ENCODE results near the gene ANKIB1. TPM values are rescaled to one million over a fixed set of nuclear protein-coding genes. Genes with fewer than 3 reads are reported as not detected.
A peak's percentile ranks its signal among the peaks of the same experiment; 100 is the strongest.

ANKIB1 gene
- total and polyA plus RNA-seq, 2 donors (not counting 1 experiment from before 2014, with no cell fraction given), result 53.4 to 60.4 TPM

DNA sequence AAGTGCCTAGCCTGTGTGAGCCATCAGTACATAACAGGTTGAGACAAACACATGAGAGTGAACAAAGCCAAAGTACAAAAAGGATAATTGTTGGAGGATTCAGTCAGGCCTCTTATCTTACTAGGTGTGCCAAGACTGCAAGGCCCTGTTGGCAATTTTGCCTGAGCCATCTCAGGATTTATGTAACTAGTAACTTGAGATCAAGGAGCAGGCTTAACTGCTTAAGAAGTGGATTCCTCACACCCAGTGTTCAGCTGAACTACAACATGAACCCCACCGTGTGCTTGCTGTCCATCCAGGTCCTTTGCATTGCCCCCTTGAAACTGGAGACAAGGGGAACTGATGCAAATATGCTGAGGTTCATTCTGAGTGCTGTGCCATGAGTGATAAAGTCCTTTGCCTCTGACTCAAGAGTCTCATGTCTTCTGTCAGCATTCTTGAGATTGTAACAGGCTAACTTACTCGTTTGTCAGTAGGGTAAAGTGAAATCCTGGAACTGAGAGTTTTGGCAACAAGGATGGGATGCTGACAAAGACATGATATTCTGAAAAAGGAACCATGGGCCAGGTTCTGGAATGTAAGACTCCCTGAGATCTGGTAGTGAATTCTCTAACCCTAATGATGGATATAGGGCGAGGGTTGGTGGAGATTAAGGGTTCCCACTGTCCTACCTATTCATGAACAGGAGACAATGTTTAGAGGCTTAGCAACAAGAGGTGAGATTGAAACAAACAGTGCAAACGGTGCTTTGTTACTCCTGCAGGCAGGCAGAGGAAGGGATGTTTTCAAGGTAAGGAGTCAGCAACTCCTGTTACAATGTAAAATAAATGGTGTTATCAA is 157.4 kb downstream of the ANKIB1 start:
- Histone ChIP-seq H3K9me3 (ENCODE audit: control insufficient read depth, insufficient read depth, low read depth, low read length) (no peaks in the 10 kb centered on the region), H3K4me1 (ENCODE audit: control insufficient read depth, extremely low read depth, insufficient read depth, low read length) (no peaks in the 10 kb centered on the region), H2AFZ (ENCODE audit: low read length) (no peak overlapping the region), H3K4me2 (ENCODE audit: extremely low read depth, insufficient read depth, low read length) (no peak overlapping the region), H3K4me3 (replicated peaks in 1 of 4; ENCODE audit: control extremely low read depth in 1 of 4, insufficient read depth in 1 of 4, low read depth in 3 of 4, low read length in 4 of 4) (no peak overlapping the region), H3K27me3 (ENCODE audit: control insufficient read depth, insufficient read depth, low read length) (no peaks in the 10 kb centered on the region), H3K79me2 (ENCODE audit: control insufficient read depth, insufficient read depth, low read length) (no peaks in the 10 kb centered on the region), H3K27ac (ENCODE audit: insufficient read depth, low read length) (no peak overlapping the region), H4K20me1 (ENCODE audit: control insufficient read depth, extremely low read depth, insufficient read depth, low read length) (no peaks in the 10 kb centered on the region), H3K36me3 (ENCODE audit: control insufficient read depth, insufficient read depth, low read length) (peaks cover 3% of the 10 kb centered on the region), H3K9ac (ENCODE audit: insufficient read depth, low read length) (no peak overlapping the region)
- TF ChIP-seq EZH2 (IDR thresholded peaks at IDR 0.05; ENCODE audit: low read length, missing control alignments), result no peak
- TF ChIP-seq, protein P1, sequence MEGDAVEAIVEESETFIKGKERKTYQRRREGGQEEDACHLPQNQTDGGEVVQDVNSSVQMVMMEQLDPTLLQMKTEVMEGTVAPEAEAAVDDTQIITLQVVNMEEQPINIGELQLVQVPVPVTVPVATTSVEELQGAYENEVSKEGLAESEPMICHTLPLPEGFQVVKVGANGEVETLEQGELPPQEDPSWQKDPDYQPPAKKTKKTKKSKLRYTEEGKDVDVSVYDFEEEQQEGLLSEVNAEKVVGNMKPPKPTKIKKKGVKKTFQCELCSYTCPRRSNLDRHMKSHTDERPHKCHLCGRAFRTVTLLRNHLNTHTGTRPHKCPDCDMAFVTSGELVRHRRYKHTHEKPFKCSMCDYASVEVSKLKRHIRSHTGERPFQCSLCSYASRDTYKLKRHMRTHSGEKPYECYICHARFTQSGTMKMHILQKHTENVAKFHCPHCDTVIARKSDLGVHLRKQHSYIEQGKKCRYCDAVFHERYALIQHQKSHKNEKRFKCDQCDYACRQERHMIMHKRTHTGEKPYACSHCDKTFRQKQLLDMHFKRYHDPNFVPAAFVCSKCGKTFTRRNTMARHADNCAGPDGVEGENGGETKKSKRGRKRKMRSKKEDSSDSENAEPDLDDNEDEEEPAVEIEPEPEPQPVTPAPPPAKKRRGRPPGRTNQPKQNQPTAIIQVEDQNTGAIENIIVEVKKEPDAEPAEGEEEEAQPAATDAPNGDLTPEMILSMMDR (conservative IDR thresholded peaks at IDR 0.05 in 1 of 2, IDR thresholded peaks at IDR 0.05 in 1 of 2; ENCODE audit: low read depth in 1 of 2, low read length in 2 of 2), result no peak
- peak in 1 of 2 donors; percentile 63 for DNase-seq (ENCODE audit: low read depth in 2 of 2)

DNA sequence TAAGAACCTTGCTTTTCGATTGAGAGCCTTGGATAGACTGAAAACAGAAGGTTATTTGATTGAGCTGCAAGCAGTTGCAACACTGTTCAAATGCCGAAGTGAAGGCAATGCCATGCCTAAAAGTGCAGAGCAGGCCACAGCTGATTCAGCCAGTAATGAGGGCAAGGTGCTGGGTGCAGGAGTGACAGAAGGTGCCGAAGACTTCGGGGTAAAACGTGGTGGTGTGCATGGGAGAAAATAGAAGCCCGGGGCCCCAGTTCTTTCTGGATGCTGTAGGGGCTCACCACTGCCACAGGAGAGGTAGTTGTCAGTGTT is 157.9 kb downstream of the ANKIB1 start:
- H3K9ac ChIP-seq (ENCODE audit: insufficient read depth, low read length), result no peak overlapping the region
- no peak overlapping the region for H3K27ac ChIP-seq (ENCODE audit: insufficient read depth, low read length)
- no peaks in the 10 kb centered on the region for H3K4me1 ChIP-seq (ENCODE audit: control insufficient read depth, extremely low read depth, insufficient read depth, low read length)
- H3K27me3 ChIP-seq (ENCODE audit: control insufficient read depth, insufficient read depth, low read length), result no peaks in the 10 kb centered on the region
- no peak overlapping the region for H3K4me2 ChIP-seq (ENCODE audit: extremely low read depth, insufficient read depth, low read length)
- H4K20me1 ChIP-seq (ENCODE audit: control insufficient read depth, extremely low read depth, insufficient read depth, low read length), result no peaks in the 10 kb centered on the region
- no peak overlapping the region for H3K4me3 ChIP-seq (replicated peaks in 1 of 4; ENCODE audit: control extremely low read depth in 1 of 4, insufficient read depth in 1 of 4, low read depth in 3 of 4, low read length in 4 of 4)
- no peak overlapping the region for H2AFZ ChIP-seq (ENCODE audit: low read length)
- DNase-seq (ENCODE audit: low read depth in 2 of 2), result no peak
- no peaks in the 10 kb centered on the region for H3K36me3 ChIP-seq (ENCODE audit: control insufficient read depth, insufficient read depth, low read length)
- H3K9me3 ChIP-seq (ENCODE audit: control insufficient read depth, insufficient read depth, low read depth, low read length), result no peaks in the 10 kb centered on the region
- no peaks in the 10 kb centered on the region for H3K79me2 ChIP-seq (ENCODE audit: control insufficient read depth, insufficient read depth, low read length)
- TF ChIP-seq, protein P1 (conservative IDR thresholded peaks at IDR 0.05 in 1 of 2, IDR thresholded peaks at IDR 0.05 in 1 of 2; ENCODE audit: low read depth in 1 of 2, low read length in 2 of 2), result no peak
- no peak for TF ChIP-seq EZH2 (IDR thresholded peaks at IDR 0.05; ENCODE audit: low read length, missing control alignments)

DNA sequence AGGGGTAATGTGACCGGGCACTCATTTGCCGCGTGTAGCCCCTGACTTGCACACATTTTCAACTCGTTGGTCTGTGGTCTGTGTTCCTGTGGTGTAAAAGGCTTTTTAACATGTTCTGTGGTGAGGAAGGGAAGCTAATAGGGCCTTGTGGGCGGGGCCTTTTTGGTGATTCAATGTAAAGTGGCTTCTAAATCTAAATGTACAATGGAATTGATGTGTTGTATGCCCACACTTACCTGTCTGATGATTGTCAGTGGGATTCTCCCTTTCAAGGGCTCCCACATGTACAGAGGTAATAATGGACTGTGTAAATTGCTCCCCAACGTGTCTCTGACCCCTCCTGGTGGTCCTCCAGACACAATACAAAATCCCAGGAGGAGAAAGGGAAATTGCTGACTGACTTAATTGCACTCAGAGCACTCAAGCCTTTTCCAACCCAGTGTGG is 158.4 kb downstream of the ANKIB1 start:
- Histone ChIP-seq H2AFZ (ENCODE audit: low read length) (no peak overlapping the region), H3K79me2 (ENCODE audit: control insufficient read depth, insufficient read depth, low read length) (no peaks in the 10 kb centered on the region), H3K9ac (ENCODE audit: insufficient read depth, low read length) (no peak overlapping the region), H3K4me3 (replicated peaks in 1 of 4; ENCODE audit: control extremely low read depth in 1 of 4, insufficient read depth in 1 of 4, low read depth in 3 of 4, low read length in 4 of 4) (no peak overlapping the region), H3K27ac (ENCODE audit: insufficient read depth, low read length) (no peak overlapping the region), H3K9me3 (ENCODE audit: control insufficient read depth, insufficient read depth, low read depth, low read length) (no peaks in the 10 kb centered on the region), H4K20me1 (ENCODE audit: control insufficient read depth, extremely low read depth, insufficient read depth, low read length) (no peaks in the 10 kb centered on the region), H3K4me2 (ENCODE audit: extremely low read depth, insufficient read depth, low read length) (no peak overlapping the region), H3K4me1 (ENCODE audit: control insufficient read depth, extremely low read depth, insufficient read depth, low read length) (no peaks in the 10 kb centered on the region), H3K27me3 (ENCODE audit: control insufficient read depth, insufficient read depth, low read length) (no peaks in the 10 kb centered on the region), H3K36me3 (ENCODE audit: control insufficient read depth, insufficient read depth, low read length) (no peaks in the 10 kb centered on the region)
- TF ChIP-seq EZH2 (IDR thresholded peaks at IDR 0.05; ENCODE audit: low read length, missing control alignments), result no peak
- TF ChIP-seq, protein P1 (conservative IDR thresholded peaks at IDR 0.05 in 1 of 2, IDR thresholded peaks at IDR 0.05 in 1 of 2; ENCODE audit: low read depth in 1 of 2, low read length in 2 of 2), result no peak
- no peak for DNase-seq (ENCODE audit: low read depth in 2 of 2)
